HG03039 (cell line): ENCODE measurements around the gene RAD51C.
"Not testable (repeated sequence)": the region's sequence is repeated elsewhere in the genome, so short reads cannot be mapped to it uniquely, and the experiment has no call there.

ENCODE experiments used
- ATAC-seq: cut with Tn5 transposase; IDR thresholded peaks from one replicate; pipeline ENCODE4 v1.9.1; 2021; ENCODE audit warnings: mild to moderate bottlenecking, moderate library complexity; ENCODE audit not compliant: unreplicated experiment

RAD51C gene

DNA sequence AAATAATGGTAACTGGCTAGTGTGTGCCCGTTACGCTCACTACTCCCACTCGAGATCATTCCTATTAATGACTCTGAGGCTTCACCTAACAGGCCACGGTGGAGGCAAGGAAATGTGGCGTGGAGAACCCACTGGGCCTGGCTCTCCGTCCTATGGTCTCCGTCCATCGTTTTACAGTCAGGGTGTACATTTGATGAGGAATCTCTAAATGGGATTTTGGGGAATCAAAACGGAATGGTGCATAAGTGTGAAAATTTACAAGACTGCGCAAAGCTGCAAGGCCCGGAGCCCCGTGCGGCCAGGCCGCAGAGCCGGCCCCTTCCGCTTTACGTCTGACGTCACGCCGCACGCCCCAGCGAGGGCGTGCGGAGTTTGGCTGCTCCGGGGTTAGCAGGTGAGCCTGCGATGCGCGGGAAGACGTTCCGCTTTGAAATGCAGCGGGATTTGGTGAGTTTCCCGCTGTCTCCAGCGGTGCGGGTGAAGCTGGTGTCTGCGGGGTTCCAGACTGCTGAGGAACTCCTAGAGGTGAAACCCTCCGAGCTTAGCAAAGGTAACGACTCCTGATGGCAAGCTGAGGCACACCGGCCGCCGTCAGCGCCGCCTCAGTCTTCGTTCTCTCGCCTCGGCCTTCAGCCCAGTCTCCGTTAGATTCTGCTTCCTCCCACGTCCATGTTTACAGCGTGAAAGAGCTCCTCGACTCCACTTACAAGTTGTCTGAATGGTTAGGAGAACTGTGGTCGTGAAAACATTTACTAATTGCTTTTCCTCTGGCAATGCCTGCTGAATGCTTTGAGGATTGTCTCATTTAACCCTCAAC is at the start of gene RAD51C:
Gene RAD51C, plus strand, starts transcription at position 364 of the 817 bp plus-strand sequence. Its CDS starts 42 bp downstream, at position 406.
- peak; percentile 90 for ATAC-seq

DNA sequence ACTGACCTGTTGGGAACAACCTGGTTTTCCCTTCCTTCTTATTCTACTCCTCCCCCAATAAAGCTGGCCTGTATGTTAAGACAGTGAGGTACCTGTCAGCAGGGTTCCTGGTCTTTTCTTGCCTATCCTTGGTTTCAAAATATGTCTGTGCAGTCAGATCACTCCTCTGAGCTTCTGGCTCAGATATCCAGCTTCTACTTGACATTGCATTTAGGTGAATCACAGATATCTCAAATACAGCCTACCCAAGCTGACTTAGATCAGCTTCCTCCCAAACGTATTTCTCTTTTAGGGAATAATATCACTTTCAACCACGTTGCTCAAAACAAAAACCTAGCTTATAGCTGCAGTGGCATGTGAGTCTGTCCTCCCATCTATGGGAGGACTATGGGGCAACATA is 49.3 kb upstream of the RAD51C start:
- no peak for ATAC-seq

DNA sequence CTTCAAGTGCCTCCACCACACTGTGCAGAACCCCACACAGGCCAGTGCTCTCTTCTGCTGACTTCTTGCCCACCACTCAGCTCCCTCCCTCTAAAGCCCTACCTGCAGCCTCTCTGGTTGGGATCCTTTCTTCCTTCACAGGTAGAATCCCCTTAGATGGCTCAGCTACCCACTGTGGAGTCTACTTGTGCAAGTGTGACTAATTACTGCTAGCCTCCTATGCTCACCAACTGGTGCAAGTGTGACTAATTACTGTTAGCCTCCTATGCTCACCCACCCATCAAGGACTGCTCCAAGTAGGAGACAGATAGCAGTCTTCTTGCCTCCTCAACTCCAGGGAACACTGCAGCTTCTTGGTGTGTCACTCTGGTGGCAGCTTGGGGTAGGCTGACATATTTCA is 44.2 kb upstream of the RAD51C start:
- no peak for ATAC-seq

DNA sequence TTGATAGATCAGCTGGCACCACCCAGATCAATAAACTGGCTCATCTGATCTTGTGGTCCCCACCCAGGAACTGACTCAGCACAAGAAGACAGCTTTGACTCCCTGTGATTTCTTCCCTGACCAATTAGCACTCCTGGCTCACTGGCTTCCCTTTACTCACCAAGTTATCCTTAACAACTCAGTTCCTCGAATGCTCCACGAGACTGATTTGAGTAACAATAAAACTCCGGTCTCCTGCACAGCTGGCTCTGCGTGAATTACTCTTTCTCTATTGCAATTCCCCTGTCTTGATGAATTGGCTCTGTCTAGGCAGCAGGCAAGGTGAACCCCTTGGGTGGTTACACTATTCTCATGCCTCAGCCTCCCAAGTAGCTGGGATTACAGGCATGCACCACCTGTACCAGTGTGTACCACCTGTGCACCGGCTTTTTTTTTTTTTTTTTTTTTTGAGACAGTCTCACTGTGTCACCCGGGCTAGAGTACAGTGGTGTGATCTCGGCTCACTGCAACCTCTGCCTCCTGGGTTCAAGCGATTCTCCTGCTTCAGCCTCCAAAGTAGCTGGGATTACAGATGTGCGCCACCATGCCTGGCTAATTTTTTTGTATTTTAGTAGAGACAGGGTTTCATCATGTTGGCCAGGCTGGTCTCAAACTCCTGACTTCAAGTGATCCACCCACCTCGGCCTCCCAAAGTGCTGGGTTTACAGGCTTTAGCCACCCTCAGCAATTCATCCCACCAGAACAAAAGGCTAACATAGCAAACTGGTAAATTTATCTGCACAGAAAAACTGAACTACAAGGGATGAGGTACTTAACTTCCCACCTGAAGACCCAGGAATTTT is 34.2 kb upstream of the RAD51C start:
- ATAC-seq: peak; percentile 18

DNA sequence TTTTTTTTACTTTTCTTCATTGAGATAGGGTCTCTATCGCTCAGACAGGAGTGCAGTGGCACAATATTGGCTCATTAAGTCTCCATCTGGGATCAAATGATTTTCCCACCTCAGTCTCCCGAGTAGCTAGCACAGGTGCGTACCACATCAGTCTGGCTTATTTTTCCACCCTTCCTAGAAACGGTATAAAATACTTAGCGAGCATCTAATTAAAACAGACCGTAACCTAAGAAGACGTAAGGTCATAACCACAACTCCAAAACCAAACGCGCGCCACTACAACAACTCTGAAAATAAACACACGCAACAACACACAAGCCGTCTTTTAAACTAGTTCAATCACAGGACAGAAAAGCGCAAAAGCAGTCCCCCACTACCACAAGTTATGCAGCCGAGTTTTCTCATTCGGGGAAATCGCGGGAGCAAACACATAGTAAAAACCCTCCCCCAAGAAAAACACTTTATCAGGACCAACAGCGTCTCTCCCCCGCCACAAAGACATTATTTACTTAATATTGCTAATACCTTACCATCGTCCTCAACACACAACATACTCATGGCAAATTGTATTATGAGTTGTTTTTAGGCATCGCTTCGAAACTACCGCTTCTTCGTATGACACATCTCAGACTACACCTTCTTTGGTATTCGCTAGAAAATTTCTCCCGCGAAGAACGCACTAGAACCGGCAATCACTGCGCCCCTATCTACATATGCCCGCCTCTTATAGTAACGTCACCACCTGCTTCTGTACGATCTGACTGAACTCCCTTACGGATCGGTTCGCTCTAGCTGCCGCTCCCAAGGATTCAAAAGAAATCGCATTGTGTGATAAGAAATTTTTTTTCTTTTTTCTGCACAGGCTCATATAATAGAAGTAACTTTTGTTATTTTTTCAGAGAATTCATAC is 33.3 kb upstream of the RAD51C start:
- peak; percentile 47 for ATAC-seq

DNA sequence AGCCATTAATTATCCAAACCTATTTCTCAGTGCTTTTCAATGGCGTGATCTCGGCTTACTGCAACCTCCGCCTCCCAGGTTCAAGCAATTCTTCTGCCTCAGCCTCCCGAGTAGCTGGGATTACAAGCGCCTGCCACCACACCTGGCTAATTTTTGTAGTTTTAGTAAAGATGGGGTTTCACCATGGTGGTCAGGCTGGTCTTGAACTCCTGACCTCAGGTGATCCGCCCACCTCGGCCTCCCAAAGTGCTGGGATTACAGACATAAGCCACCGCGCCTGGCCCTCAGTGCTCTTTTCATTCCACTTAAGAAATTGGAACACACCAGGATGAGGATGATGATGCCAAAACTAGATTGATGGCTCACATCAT is 32.7 kb upstream of the RAD51C start:
- ATAC-seq: not testable (repeated sequence)

DNA sequence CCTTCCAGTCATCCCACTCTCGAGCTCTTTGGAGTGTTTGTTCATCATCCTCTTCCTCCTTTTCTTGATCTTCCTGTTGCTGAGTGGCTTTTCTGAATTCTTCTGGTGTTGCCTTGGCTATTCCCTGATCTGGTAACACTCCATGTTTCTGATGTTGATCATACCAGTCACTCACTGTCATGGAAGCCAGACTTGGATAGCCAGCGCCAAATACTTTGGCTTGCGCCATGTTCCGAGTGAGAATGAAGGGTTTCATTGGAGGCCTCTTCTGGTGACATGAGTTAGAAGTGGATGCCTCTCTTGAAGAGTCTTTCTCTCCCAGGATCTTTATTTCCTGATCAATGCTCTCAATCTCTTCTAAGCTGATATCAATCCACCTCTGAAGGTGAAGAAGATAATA is 31.8 kb upstream of the RAD51C start:
- ATAC-seq: no peak

DNA sequence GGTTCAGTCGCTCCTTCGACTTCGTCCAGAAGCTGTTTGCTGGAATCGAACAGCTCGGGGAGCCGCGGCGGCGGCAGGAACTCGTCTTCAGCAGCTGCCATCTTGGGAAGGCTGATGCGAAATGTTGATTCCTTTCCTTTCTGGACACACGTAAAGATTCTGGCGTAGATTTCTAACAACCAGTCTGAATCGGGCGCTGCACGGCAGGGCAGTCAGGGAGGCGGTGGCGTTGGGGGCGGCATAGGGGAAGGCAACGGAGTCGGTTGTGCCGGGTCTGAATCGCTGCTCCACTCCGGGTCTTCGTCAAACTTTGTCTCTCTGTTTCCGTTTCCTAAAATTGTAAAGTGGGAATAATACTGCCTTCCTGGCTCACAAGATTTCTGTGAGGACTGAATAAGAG is 30.9 kb upstream of the RAD51C start:
- ATAC-seq: no peak

DNA sequence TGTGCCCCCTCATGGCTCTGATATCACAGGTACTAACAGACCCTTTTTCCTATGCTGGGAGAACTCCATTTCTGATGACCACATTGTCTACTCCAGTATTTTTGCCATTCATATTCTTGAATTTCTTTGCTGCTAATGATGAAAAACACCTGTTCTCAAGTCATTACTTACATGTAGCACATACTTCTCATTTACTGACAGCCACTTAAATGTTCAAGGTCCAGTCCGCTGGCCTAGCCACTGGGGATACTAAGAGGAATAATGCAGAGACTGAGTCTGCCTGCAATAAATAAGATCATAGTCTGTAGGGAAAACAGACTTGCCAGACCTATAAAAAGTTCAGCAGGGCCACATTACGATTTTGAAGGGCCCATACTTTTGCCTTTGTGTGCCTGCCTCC is 28.1 kb upstream of the RAD51C start:
- ATAC-seq: no peak

DNA sequence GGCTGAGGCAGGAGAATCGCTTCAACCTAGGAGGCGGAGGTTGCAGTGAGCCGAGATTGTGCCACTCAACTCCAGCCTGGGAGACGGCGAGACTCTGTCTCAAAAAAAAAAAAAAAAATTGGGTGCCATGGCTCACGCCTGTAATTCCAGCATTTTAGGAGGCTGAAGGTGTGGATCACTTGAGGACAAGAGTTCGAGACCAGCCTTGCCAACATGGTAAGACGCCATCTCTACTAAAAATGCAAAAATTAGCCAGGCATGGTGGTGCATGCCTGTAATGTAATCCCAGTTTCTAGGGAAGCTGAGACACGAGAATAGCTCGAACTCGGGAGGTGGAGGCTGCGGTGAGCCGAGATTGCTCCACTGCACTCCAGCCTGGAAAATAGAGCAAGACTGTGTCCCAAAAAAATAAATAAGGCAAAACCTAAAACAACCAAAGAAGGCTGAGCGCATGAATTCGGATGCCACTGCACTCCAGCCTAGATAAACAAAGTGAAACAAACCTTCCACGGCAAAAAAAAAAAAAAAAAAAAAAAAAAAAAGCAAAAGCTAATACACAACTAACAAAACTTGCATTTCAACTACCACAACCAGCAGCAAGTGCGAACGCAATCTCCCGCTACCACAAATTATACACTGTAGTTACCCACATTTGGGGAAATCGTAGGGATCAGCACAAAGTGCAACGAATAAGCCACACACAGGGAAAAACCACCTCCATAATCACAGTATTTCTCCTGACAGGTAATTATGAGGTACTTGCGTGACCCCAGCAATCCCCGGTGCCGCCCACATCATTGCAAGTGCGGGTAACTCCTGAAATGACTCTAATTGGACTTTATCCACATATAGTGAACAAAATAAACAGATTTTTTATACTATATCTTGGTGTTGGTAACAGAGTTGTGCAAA is 26.2 kb upstream of the RAD51C start:
- ATAC-seq: no peak

DNA sequence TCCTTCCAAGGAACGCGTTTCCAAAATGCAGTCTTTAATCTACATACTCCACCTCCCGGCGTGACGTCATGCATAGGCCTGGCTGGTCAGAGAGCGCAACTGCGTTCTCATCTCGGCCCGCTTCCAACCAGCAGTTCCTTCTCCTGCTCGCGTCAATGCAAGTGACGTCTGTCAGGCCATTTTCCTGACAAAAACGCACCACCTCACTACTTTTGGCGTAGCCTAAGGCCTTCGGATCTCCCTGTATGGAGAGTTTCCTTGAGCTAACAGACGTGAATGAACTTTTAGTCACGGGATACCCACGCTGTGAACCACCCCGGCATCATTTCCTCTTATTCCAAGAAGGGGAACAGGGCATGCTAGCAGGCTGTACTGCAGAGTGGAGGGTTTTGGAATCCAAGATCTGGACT is 25.5 kb upstream of the RAD51C start:
- no peak for ATAC-seq

DNA sequence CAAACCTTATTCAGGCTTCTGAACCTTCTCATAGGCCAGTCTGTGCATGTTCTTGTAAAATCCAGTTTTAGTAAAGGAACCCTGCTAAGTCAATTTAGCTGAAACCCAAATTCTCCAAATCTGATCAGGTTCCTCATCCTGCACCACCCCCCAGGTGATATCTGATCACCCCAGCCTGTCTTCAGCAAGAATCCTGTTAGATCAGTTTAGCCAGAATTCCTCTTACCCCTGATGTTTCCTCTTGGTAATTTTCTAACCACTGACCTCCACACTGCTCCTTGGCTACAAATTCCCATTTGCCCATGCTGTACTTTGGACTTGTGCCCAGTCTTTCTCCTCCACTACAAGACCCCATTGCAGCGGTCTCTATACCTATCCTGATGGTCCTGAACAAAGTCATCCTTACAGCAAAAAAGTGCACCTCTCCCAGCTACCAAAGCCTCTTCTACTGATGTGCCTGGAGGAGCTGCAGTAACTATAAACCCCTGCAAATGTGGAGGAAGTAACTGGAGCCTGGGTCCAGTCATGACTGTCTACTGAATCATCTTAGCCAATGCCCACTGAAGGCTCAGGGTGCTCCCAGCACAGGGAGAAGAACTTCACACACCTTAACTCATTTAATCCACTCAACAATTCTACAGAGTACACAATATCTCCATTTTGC is 24.3 kb upstream of the RAD51C start:
- no peak for ATAC-seq

DNA sequence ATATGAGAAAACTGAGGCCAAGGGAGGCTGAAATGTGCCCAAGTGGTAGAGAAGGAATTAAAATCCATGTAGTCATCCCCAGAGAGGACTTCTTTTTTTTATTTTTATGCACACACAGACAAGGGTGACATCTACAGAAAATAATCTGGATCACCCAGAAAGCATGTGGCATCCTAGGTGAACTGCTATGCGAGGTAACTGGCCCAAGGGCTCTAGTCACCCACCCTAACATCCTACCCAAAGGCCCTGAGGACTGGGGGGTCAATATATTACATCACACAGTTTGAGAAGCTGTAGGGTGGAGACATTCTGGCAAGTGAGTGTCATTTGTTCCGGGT is 23.8 kb upstream of the RAD51C start:
- no peak for ATAC-seq

DNA sequence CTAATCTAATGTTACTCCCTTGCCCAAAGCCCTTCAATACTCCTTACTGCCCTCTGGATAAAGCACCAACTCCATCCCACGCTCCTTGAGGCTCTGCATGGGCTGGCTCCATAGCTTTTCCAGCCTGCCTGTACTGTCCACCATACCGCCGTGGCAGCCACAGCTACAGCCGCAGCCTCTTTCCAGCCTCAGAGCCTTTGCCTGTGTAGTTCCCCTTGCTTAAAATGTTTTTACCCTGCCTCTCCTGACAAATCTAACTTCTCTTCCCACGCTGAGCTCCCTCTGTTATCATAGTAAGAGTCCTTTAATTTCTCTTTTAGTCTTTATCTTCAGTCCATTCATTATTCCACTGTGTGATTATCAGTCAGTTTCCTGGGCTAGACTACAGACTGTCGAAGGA is 22.5 kb upstream of the RAD51C start:
- no peak for ATAC-seq

DNA sequence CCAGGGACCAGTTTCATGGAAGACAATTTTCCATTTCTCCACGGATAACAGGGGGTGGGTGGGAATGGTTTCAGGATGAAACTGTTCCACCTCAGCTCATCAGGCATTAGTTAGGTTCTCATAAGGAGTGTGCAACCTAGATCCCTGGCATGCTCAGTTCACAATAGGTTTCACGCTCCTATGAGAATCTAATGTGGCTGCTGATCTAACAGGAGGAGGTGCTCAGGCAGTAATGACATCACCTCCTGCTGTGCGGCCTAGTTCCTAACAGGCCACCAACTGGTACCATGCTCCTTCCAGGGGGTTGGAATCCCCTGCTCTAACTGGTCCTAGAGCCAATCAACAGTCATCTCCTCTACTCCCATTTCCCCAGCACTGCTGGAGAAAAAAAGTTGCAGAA is 20.4 kb upstream of the RAD51C start:
- ATAC-seq: no peak

DNA sequence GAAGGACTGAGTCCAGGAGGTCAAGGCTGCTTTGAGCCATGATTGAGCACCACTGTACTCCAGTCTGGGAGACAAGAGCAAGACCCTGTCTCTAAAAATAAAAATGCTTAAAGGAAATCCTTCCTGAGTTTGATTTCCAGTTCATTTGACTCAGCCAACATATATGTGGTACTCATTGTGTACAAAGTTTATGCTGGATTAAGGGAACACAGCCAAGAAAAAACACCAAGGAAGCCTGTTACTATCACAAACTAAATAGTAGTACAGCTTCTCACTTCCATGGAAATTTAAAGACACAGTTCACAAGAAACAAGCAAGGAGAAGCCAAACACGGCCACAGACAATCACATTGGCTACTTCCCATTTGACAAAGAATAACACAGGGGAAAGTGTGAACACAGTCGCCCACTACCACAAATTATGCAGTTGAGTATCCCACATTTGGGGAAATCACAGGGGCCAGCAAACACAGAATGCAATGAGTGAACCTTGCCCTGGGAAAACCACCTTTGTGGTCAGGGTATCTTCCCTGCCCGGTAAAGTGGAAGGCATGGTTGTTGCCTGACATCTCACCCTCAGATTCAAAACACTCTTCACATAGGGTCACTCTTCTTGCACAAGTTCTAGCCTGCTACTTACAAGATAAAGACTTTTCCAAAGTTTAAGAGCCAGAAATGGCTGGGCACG is 15.1 kb upstream of the RAD51C start:
- ATAC-seq: no peak

DNA sequence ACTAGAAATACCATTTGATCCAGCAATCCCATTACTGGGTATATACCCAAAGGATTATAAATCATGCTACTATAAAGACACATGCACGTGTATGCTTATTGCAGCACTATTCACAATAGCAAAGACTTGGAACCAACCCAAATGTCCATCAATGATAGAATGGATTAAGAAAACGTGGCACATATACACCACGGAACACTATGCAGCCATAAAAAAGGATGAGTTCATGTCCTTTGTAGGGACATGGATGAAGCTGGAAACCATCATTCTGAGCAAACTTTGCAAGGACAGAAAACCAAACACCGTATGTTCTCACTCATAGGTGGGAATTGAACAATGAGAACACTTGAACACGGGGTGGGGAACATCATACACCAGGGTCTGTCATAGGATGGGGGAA is 14.1 kb upstream of the RAD51C start:
- not testable (repeated sequence) for ATAC-seq

DNA sequence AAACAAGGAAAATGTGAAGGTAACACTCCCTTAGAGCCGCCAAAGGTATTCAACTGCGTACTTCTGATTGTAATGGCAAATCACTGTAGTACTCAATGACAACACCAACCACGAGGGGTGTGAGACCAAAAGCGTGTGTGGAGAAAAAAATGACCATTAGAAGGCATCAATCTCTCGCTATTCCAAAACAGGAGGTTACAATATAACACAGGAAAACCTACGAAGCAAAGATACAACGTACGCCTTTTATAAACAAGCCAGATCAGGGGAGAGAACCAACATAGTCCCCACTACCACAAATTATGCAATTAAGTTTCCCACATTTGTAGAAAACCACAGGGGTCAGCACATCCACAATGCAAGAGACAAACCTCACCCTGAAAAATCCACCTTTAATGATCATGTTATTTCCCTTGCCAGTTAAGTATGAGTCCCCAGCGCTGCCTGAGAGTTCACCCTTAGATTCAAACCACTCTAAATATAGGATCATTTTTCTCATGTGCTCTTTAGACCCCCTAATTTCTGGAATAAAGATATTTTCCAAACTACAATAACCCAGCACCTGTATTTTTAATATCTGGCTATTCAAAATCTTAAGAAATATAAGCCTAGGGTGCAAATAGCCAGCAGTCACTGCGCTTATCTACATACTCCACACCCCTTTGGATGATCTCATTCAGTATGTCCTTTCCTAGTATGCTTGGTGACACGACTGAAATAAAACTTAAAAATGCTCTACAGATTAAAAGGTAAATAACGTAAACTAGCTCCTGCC is 13.0 kb upstream of the RAD51C start:
- no peak for ATAC-seq
